Neural cell (in vitro differentiated cells): ENCODE measurements around the gene PPP1R13B.

Source experiments
- CTCF ChIP-seq: fragments of 450-650 bp; IDR thresholded peaks from 2 replicates; pipeline ENCODE4 v1.5.1; 2014; ENCODE audit warnings: antibody characterized with exemption, mild to moderate bottlenecking, moderate library complexity; ENCODE audit not compliant: poor library complexity, severe bottlenecking
- EP300 ChIP-seq: fragments of 450-650 bp; conservative IDR thresholded peaks from 2 replicates; pipeline ENCODE4 v1.6.1; 2014; ENCODE audit warnings: antibody characterized with exemption, mild to moderate bottlenecking, moderate library complexity; ENCODE audit not compliant: poor library complexity, severe bottlenecking
- EZH2 ChIP-seq: fragments of 200-600, 300-800 bp; shearing (Covaris generic), sonication (generic); IDR thresholded peaks from 2 replicates; pipeline ENCODE4 v1.6.1; 2014; ENCODE audit warnings: antibody characterized with exemption, low read length, borderline replicate concordance, mild to moderate bottlenecking; ENCODE audit not compliant: insufficient read depth, poor library complexity, severe bottlenecking
- MXI1 ChIP-seq: fragments of 450-650 bp; conservative IDR thresholded peaks from 2 replicates; pipeline ENCODE4 v1.6.1; 2014; ENCODE audit warnings: antibody characterized with exemption, mild to moderate bottlenecking; ENCODE audit not compliant: poor library complexity, severe bottlenecking
- POLR2AphosphoS5 ChIP-seq: IDR thresholded peaks from 2 replicates; pipeline ENCODE4 v1.6.1; 2012
- RAD21 ChIP-seq: fragments of 450-650 bp; conservative IDR thresholded peaks from 2 replicates; pipeline ENCODE4 v1.6.1; 2014; ENCODE audit warnings: antibody characterized with exemption, mild to moderate bottlenecking, moderate library complexity
- SMC3 ChIP-seq: fragments of 450-650 bp; conservative IDR thresholded peaks from 2 replicates; pipeline ENCODE4 v1.6.1; 2014; ENCODE audit warnings: antibody characterized with exemption, mild to moderate bottlenecking, moderate library complexity; ENCODE audit not compliant: poor library complexity
- TAF1 ChIP-seq: IDR thresholded peaks from 2 replicates; pipeline ENCODE4 v1.6.1; 2012; ENCODE audit warnings: low read depth

GRCh38 chr14:103887557-103888115 is 40.3 kb upstream of the PPP1R13B start:
- TF ChIP-seq EZH2 (no peak), CTCF (no peak), TAF1 (no peak), SMC3 (no peak), RAD21 (no peak), POLR2AphosphoS5 (no peak), EP300 (no peak), MXI1 (no peak)
